B cell (primary cell): ENCODE data around the gene PLAGL2. TPM values are rescaled to one million over a fixed set of nuclear protein-coding genes. Genes with fewer than 3 reads are reported as not detected.

Source experiments
- ATAC-seq: fragments of 200-7000 bp; cut with Tn5 transposase; one replicate; pipeline ENCODE4 v1.10.0; 2021; ENCODE audit warnings: low read depth, mild to moderate bottlenecking, moderate number of reproducible peaks, moderate library complexity
- CTCF ChIA-PET: fragments of 350-600 bp; sonication (Branson Sonifier 250); formaldehyde crosslinking; loops from one replicate; lab custom pipeline; 2021; ENCODE audit warnings: antibody characterized with exemption, inconsistent platforms; lab: Charles Lee
- POLR2A ChIA-PET: fragments of 350-600 bp; sonication (Branson Sonifier 250); formaldehyde crosslinking; loops from one replicate; lab custom pipeline; 2021; ENCODE audit warnings: antibody characterized with exemption; lab: Charles Lee
- DNase-seq: peaks from one replicate; pipeline ENCODE4 v3.0.0; 2013
- H2AFZ ChIP-seq: 2 replicates; pipeline ENCODE4 v1.6.1; 2012; ENCODE audit warnings: mild to moderate bottlenecking, low read depth, low read length; ENCODE audit not compliant: insufficient read depth, poor library complexity, severe bottlenecking
- H3K27ac ChIP-seq, 2 donors: 1 replicate in 1 of 2; 2 replicates in 1 of 2; pipeline ENCODE4 v1.5.1; 2012 to 2013; ENCODE audit warnings: low read length in 2 of 2, mild to moderate bottlenecking in 2 of 2, moderate library complexity in 1 of 2
- H3K27me3 ChIP-seq, 4 experiments: fragments of 200-600 bp in 1 of 4; sonication (generic) in 1 of 4; replicated peaks in 1 of 4; 1 replicate in 2 of 4; 2 replicates in 2 of 4; pipeline versions ENCODE4 v1.6.1 to v1.7.0; 2013 to 2016; ENCODE audit warnings: low read length in 3 of 4, mild to moderate bottlenecking in 2 of 4, mixed read lengths in 1 of 4, moderate library complexity in 1 of 4; ENCODE audit not compliant: insufficient read depth in 4 of 4, control insufficient read depth in 3 of 4; ENCODE audit errors: control extremely low read depth in 1 of 4
- H3K36me3 ChIP-seq, 2 experiments: replicated peaks in 1 of 2; 1 replicate in 1 of 2; 2 replicates in 1 of 2; pipeline versions ENCODE4 v1.6.1 to v1.7.1; 2013; ENCODE audit warnings: low read length in 1 of 2; ENCODE audit not compliant: insufficient read depth in 2 of 2, control insufficient read depth in 1 of 2; ENCODE audit errors: control extremely low read depth in 1 of 2, extremely low read depth in 1 of 2
- H3K4me1 ChIP-seq, 2 donors: fragments of 200-600 bp in 1 of 2; sonication (generic) in 1 of 2; 1 replicate in 1 of 2; 2 replicates in 1 of 2; pipeline versions ENCODE4 v1.5.1 to v1.6.1; 2013 to 2017; ENCODE audit warnings: low read length in 2 of 2; ENCODE audit not compliant: control insufficient read depth in 2 of 2, insufficient read depth in 2 of 2
- H3K4me2 ChIP-seq: replicated peaks from 2 replicates; pipeline ENCODE3; 2012; ENCODE audit warnings: mild to moderate bottlenecking, low read depth, low read length; ENCODE audit not compliant: poor library complexity, severe bottlenecking
- H3K4me3 ChIP-seq, 5 experiments: fragments of 200-600 bp in 1 of 5; sonication (generic) in 1 of 5; 1 replicate in 3 of 5; 2 replicates in 2 of 5; pipeline versions ENCODE4 v1.5.1 to v1.7.0; 2011 to 2016; ENCODE audit warnings: low read length in 4 of 5, mild to moderate bottlenecking in 4 of 5, low read depth in 2 of 5, control low read depth in 1 of 5, moderate library complexity in 1 of 5; ENCODE audit not compliant: insufficient read depth in 1 of 5; ENCODE audit errors: control extremely low read depth in 1 of 5, extremely low read depth in 1 of 5
- H3K79me2 ChIP-seq: fragments of 200-600 bp; sonication (generic); one replicate; pipeline ENCODE4 v1.6.0; 2016; ENCODE audit warnings: low read length; ENCODE audit not compliant: control insufficient read depth, insufficient read depth
- H3K9ac ChIP-seq: fragments of 200-600 bp; sonication (generic); 2 replicates; pipeline ENCODE4 v1.6.1; 2017; ENCODE audit warnings: mild to moderate bottlenecking, low read length, moderate library complexity
- H3K9me3 ChIP-seq, 3 donors: one replicate each; pipeline versions ENCODE4 v1.6.1 to v1.7.1; 2013; ENCODE audit warnings: low read length in 2 of 3; ENCODE audit not compliant: control insufficient read depth in 2 of 3, insufficient read depth in 1 of 3; ENCODE audit errors: control extremely low read depth in 1 of 3
- H4K20me1 ChIP-seq: 2 replicates; pipeline ENCODE4 v1.6.0; 2012; ENCODE audit warnings: mild to moderate bottlenecking, low read length; ENCODE audit not compliant: insufficient read depth, control insufficient read depth, poor library complexity, severe bottlenecking
- H3K27ac Mint-ChIP-seq: one replicate; pipeline ENCODE4 v1.8.0; 2021; ENCODE audit warnings: mixed read lengths
- H3K27me3 Mint-ChIP-seq: one replicate; pipeline ENCODE4 v1.8.0; 2021; ENCODE audit warnings: mixed read lengths
- H3K4me1 Mint-ChIP-seq: one replicate; pipeline ENCODE4 v1.8.0; 2021; ENCODE audit warnings: mixed read lengths
- H3K4me3 Mint-ChIP-seq: one replicate; pipeline ENCODE4 v1.8.0; 2021; ENCODE audit warnings: mixed read lengths
- H3K9me3 Mint-ChIP-seq: one replicate; pipeline ENCODE4 v1.8.0; 2022; ENCODE audit warnings: mixed read lengths; ENCODE audit not compliant: insufficient read depth
- CTCF ChIP-seq: fragments of 200-600 bp; IDR thresholded peaks from one replicate; pipeline ENCODE4 v1.8.0; 2022; ENCODE audit warnings: antibody characterized with exemption, mild to moderate bottlenecking
- EZH2 ChIP-seq: IDR thresholded peaks from 2 replicates; pipeline ENCODE4 v1.6.1; 2012; ENCODE audit warnings: borderline replicate concordance, low read depth, mild to moderate bottlenecking, moderate library complexity, low read length; ENCODE audit not compliant: insufficient read depth, poor library complexity, severe bottlenecking
- WGBS: methylation state at CpG from one replicate; pipeline ENCODE4 v1.1.5; 2013; ENCODE audit warnings: missing lambda C conversion rate; ENCODE audit not compliant: insufficient coverage; 5-methylcytosine and 5-hydroxymethylcytosine counted together
- intact Hi-C: fragments of 100-400 bp; cut with micrococcal nuclease; formaldehyde crosslinking; loops from one replicate; pipeline ENCODE4 v1.10.0; 2022
- polyA plus RNA-seq: library from polyadenylated mRNA; depleted of rRNA; stranded (reverse); fragments of >200 nt; gene quantifications from 2 replicates; pipeline ENCODE4 v1.2.3, GENCODE V29; 2012
- total RNA-seq, 2 donors: library from RNA; stranded (reverse); fragments of 120-200 nt in 1 of 2; gene quantifications; 1 replicate in 1 of 2; 2 replicates in 1 of 2; pipeline versions ENCODE4 v1.2.3 to v1.2.4, GENCODE V29; 2013 to 2022

PLAGL2 gene
- total and polyA plus RNA-seq, 2 donors (not counting 1 experiment from before 2014, with no cell fraction given): 4.4 to 18.4 TPM

GRCh38 chr20:32160341-32160740, 47.2 kb downstream of the PLAGL2 start:
- DNase-seq (no peak), ATAC-seq (no peak)
- TF ChIP-seq CTCF: no peak
- no peak for TF ChIP-seq EZH2
- WGBS: 100% methylated on average over 3 of the region's 5 CpGs
- H3K36me3 ChIP-seq: peaks cover 6 to 66% of the 10 kb centered on the region in 2 experiments
- H2AFZ ChIP-seq: no peak overlapping the region
- no peaks in the 10 kb centered on the region for H3K27me3 Mint-ChIP-seq
- H3K27ac Mint-ChIP-seq: no peak overlapping the region
- no peaks in the 10 kb centered on the region for H3K4me1 Mint-ChIP-seq
- no peaks in the 10 kb centered on the region for H3K9me3 Mint-ChIP-seq
- H3K4me1 ChIP-seq: no peaks in the 10 kb centered on the region
- intact Hi-C loops: no loop called here
- H3K27me3 ChIP-seq: no peaks in the 10 kb centered on the region
- POLR2A ChIA-PET: no interaction called here
- no peak overlapping the region for H3K4me3 ChIP-seq
- H3K4me2 ChIP-seq: no peak overlapping the region
- CTCF ChIA-PET: no interaction called here
- no peaks in the 10 kb centered on the region for H4K20me1 ChIP-seq
- H3K27ac ChIP-seq: no peak overlapping the region
- H3K4me3 Mint-ChIP-seq: no peak overlapping the region
- H3K79me2 ChIP-seq: no peaks in the 10 kb centered on the region
- no peaks in the 10 kb centered on the region for H3K9me3 ChIP-seq
- H3K9ac ChIP-seq: no peak overlapping the region

DNA sequence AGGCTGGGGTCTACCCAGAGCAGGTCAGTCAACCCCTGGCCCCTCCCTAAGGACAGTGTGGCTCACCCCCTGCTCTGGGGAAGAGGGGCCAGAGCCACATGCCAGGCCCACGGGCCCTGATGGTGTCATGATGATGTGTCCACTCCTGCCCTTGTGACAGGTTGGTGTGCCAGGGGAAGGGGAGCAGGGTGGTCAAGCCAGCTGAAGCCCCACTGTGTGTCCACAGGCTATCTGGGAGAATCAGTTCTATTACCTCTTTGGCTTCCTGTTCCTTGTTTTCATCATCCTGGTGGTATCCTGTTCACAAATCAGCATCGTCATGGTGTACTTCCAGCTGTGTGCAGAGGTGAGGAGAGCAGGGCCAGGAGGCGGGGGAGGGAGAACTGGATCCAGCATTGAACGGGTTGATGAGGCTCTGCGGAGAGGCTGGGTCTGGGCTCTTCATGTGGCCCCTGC, 47.7 kb downstream of the PLAGL2 start:
- intact Hi-C loops: no loop called here
- ChIA-PET CTCF (no interaction called here), POLR2A (no interaction called here)
- Mint-ChIP-seq H3K4me3 (no peak overlapping the region), H3K9me3 (no peaks in the 10 kb centered on the region), H3K27me3 (no peaks in the 10 kb centered on the region), H3K4me1 (peaks cover 2% of the 10 kb centered on the region), H3K27ac (no peak overlapping the region)
- H3K9ac ChIP-seq: no peak overlapping the region
- no peaks in the 10 kb centered on the region for H3K9me3 ChIP-seq
- no peaks in the 10 kb centered on the region for H4K20me1 ChIP-seq
- TF ChIP-seq EZH2: no peak
- DNase-seq: no peak
- no peaks in the 10 kb centered on the region for H3K79me2 ChIP-seq
- H3K27ac ChIP-seq: no peak overlapping the region
- H3K27me3 ChIP-seq: no peaks in the 10 kb centered on the region
- no peak overlapping the region for H3K4me2 ChIP-seq
- WGBS: 84% methylated on average over 5 of the region's 5 CpGs
- peaks cover 6 to 64% of the 10 kb centered on the region in 2 experiments for H3K36me3 ChIP-seq
- H2AFZ ChIP-seq: no peak overlapping the region
- ATAC-seq: no peak
- no peak overlapping the region for H3K4me3 ChIP-seq
- H3K4me1 ChIP-seq: no peaks in the 10 kb centered on the region
